ENCODE data around the gene NECTIN4. TPM values are rescaled to one million over a fixed set of nuclear protein-coding genes. Genes with fewer than 3 reads are reported as not detected.
"Not testable (repeated sequence)": the region's sequence is repeated elsewhere in the genome, so short reads cannot be mapped to it uniquely, and the experiment has no call there.

Gene NECTIN4
- total and polyA plus RNA-seq, 2 experiments from 2014 or later, result not detected

DNA sequence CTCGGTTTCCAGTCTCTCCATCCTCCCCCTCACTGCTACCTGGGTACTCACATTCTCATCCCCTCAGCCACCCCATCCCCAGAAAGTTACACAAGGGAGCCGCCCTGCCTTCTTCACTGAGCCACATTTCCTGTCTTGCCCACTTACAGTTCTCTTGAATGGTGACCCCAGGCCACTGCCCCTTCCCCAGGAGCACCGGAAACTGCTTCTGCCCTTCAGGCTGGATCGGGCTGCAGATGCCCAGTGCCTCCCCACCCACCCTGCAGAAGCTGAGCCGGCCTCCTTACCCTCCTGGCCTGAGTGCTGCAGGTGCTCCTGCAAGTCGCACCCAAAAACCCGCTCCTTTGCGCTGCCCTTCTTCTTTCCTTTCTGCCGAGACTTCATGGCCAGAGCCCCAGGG, 20.1 kb downstream of the NECTIN4 start:
- Histone ChIP-seq H3K27ac (no peak overlapping the region), H3K9me3 (ENCODE audit: low read depth) (no peaks in the 10 kb centered on the region), H3K4me3 (no peak overlapping the region), H3K36me3 (no peaks in the 10 kb centered on the region), H3K4me1 (ENCODE audit: low read depth) (no peaks in the 10 kb centered on the region), H3K27me3 (no peaks in the 10 kb centered on the region)
- DNase-seq (ENCODE audit: low read depth in 1 of 2, low spot score in 1 of 2), result no peak
- no peak for TF ChIP-seq CTCF (IDR thresholded peaks at IDR 0.05; ENCODE audit: low read depth, low read length)

DNA sequence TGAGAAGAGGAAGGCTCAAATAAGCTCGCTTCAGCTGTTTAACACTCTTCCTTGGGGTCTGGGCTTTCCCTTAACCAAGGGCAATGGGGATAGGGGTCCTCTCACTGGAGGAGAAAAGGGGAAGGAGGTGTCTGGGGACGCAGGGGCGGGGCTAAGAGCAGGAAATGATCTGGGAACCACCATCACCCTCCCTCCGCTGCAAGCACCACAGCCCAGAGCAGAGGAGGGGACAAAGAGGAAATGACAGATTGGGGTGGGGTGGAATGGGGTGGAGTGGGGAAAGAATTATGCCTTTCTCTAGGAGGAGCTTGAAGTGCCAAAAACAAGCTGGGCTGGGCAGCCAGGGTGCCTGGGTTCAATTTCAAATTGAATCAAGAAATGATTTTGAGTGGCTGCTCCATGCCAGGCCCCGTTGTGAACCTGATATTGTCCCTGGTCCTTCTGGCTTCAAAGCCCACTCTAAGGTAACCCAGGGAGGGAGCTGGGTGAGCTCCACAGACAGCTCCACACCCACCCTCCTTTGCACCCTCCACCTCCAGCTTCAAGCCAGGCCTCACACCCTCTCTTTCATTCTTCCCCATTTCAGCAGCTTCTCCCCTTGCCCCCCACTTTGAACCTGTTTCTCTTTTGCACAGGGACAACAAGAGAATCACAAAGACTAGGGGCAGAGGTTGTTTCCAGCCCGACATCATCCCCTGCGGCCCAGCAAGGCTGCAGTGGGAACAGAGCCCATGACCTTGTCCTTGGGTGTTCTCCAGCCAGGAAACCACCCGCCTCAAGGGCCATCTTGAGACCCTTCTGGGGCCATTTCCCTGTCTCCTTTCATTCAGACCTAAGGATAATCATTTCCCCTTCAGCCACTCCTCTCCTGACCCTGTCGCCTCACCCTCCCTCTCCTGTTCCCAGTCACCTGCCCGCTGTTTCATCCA, 20.8 kb downstream of the NECTIN4 start:
- no peak for TF ChIP-seq CTCF (IDR thresholded peaks at IDR 0.05; ENCODE audit: low read depth, low read length)
- H3K36me3 ChIP-seq, result no peaks in the 10 kb centered on the region
- H3K4me1 ChIP-seq (ENCODE audit: low read depth), result no peaks in the 10 kb centered on the region
- DNase-seq (ENCODE audit: low read depth in 1 of 2, low spot score in 1 of 2), result no peak
- no peak overlapping the region for H3K27ac ChIP-seq
- H3K4me3 ChIP-seq, result no peak overlapping the region
- no peaks in the 10 kb centered on the region for H3K9me3 ChIP-seq (ENCODE audit: low read depth)
- no peaks in the 10 kb centered on the region for H3K27me3 ChIP-seq

DNA sequence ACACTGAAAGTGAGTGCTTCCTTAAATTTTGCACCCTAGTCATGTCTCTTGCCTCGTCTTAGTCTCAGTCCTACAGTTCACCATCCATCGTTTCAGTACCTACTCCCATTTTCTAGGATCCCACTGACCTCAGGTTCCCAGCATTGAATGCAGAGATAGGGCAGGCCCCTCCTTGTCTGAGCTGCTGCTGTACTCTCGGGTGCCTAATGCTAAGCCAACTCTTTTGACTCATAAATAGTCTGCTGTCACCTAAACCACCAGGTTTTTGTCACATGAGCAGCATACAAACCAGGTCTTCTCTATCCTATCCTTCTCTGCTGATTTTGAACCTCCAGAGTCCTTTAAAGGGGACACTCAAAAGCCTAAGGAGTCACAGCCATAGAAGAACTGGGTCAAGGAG, 22.7 kb downstream of the NECTIN4 start:
- no peak for TF ChIP-seq CTCF (IDR thresholded peaks at IDR 0.05; ENCODE audit: low read depth, low read length)
- H3K27me3 ChIP-seq, result no peaks in the 10 kb centered on the region
- no peak overlapping the region for H3K27ac ChIP-seq
- no peak for DNase-seq (ENCODE audit: low read depth in 1 of 2, low spot score in 1 of 2)
- no peaks in the 10 kb centered on the region for H3K4me1 ChIP-seq (ENCODE audit: low read depth)
- H3K9me3 ChIP-seq (ENCODE audit: low read depth), result no peaks in the 10 kb centered on the region
- H3K36me3 ChIP-seq, result no peaks in the 10 kb centered on the region
- no peak overlapping the region for H3K4me3 ChIP-seq

- not testable (repeated sequence) for DNase-seq (ENCODE audit: low read depth in 1 of 2, low spot score in 1 of 2)
Measured at GRCh38 chr1:161065681-161066080, 23.7 kb downstream of the NECTIN4 start.

GRCh38 chr1:161063936-161064335, 25.4 kb downstream of the NECTIN4 start:
- H3K36me3 ChIP-seq; DNase-seq (ENCODE audit: low read depth in 1 of 2, low spot score in 1 of 2); H3K27me3 ChIP-seq; H3K9me3 ChIP-seq (ENCODE audit: low read depth); H3K27ac ChIP-seq; H3K4me1 ChIP-seq (ENCODE audit: low read depth); H3K4me3 ChIP-seq: not testable (repeated sequence)

More at GRCh38 chr1:161065681-161066080, 23.7 kb downstream of the NECTIN4 start:
- H3K4me1 ChIP-seq (ENCODE audit: low read depth); H3K4me3 ChIP-seq; H3K9me3 ChIP-seq (ENCODE audit: low read depth); H3K27me3 ChIP-seq; H3K36me3 ChIP-seq; H3K27ac ChIP-seq: not testable (repeated sequence)

GRCh38 chr1:161061419-161061818, 27.9 kb downstream of the NECTIN4 start:
- no peak for TF ChIP-seq CTCF (IDR thresholded peaks at IDR 0.05; ENCODE audit: low read depth, low read length)
- H3K36me3 ChIP-seq, result no peaks in the 10 kb centered on the region
- no peaks in the 10 kb centered on the region for H3K27me3 ChIP-seq
- H3K27ac ChIP-seq, result no peak overlapping the region
- no peaks in the 10 kb centered on the region for H3K4me1 ChIP-seq (ENCODE audit: low read depth)
- DNase-seq (ENCODE audit: low read depth in 1 of 2, low spot score in 1 of 2), result no peak
- no peaks in the 10 kb centered on the region for H3K9me3 ChIP-seq (ENCODE audit: low read depth)
- H3K4me3 ChIP-seq, result no peak overlapping the region

Data from cardiac muscle cell (in vitro differentiated cells and primary cell).